Ishikawa (cell line): Measurements from ENCODE around the gene PRSS38.

Experiments
- CEBPB ChIP-seq: IDR thresholded peaks from 2 replicates; pipeline ENCODE4 v1.6.1; 2012
- CREB1 ChIP-seq: IDR thresholded peaks from 2 replicates; pipeline ENCODE4 v1.6.1; 2012; ENCODE audit warnings: low read depth
- EGR1 ChIP-seq: IDR thresholded peaks from 2 replicates; pipeline ENCODE4 v1.6.1; 2012
- EP300 ChIP-seq: IDR thresholded peaks from 2 replicates; pipeline ENCODE4 v1.6.1; 2012; ENCODE audit warnings: borderline replicate concordance
- FOXM1 ChIP-seq: IDR thresholded peaks from 2 replicates; pipeline ENCODE4 v1.6.1; 2012; ENCODE audit warnings: low read depth, borderline replicate concordance
- NFIC ChIP-seq: IDR thresholded peaks from 2 replicates; pipeline ENCODE4 v1.6.1; 2012
- RAD21 ChIP-seq: IDR thresholded peaks from 2 replicates; pipeline ENCODE4 v1.6.1; 2012; ENCODE audit warnings: low read depth
- TAF1 ChIP-seq: IDR thresholded peaks from 2 replicates; pipeline ENCODE4 v1.6.1; 2012; ENCODE audit warnings: low read depth, mild to moderate bottlenecking
- TCF12 ChIP-seq: IDR thresholded peaks from 2 replicates; pipeline ENCODE4 v1.6.1; 2012; ENCODE audit warnings: low read depth
- TEAD4 ChIP-seq: IDR thresholded peaks from 2 replicates; pipeline ENCODE4 v1.6.1; 2012
- YY1 ChIP-seq: IDR thresholded peaks from 2 replicates; pipeline ENCODE4 v1.6.1; 2012; ENCODE audit warnings: low read depth
- ZBTB7A ChIP-seq: IDR thresholded peaks from 2 replicates; pipeline ENCODE4 v1.6.1; 2012; ENCODE audit warnings: low read depth
- TF ChIP-seq, protein P1 (sequence below): IDR thresholded peaks from 2 replicates; pipeline ENCODE4 v1.6.1; 2012
- TF ChIP-seq, protein P2 (sequence below): IDR thresholded peaks from 2 replicates; pipeline ENCODE4 v1.6.1; 2012
- TF ChIP-seq, protein P3 (sequence below): IDR thresholded peaks from 2 replicates; pipeline ENCODE4 v1.6.1; 2012; ENCODE audit warnings: low read depth, mild to moderate bottlenecking

The PRSS38 gene

DNA sequence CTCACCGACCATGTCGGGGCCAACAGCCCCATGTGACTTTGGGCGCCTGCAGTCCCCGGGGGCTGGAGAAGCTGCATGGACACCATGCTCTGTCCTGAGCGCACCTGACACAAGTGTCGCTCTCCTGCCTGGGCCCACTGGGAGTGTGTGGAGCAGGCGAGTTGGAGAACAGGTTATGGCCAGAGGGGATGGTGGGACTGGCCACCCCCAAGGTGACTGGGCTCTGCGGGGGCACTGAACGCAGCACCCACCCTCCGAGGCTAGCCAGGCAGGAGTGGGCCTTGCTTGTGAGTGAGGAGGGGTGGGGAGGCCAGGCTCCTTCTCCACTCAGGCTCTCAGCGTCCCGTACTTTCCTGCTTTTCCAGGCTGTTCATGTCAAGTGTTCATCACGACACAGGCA is 44.7 kb upstream of the PRSS38 start:
- no peak for TF ChIP-seq TEAD4
- TF ChIP-seq, protein P1, sequence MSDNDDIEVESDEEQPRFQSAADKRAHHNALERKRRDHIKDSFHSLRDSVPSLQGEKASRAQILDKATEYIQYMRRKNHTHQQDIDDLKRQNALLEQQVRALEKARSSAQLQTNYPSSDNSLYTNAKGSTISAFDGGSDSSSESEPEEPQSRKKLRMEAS: no peak
- TF ChIP-seq CREB1: no peak
- TF ChIP-seq EGR1: no peak
- TF ChIP-seq, protein P2, sequence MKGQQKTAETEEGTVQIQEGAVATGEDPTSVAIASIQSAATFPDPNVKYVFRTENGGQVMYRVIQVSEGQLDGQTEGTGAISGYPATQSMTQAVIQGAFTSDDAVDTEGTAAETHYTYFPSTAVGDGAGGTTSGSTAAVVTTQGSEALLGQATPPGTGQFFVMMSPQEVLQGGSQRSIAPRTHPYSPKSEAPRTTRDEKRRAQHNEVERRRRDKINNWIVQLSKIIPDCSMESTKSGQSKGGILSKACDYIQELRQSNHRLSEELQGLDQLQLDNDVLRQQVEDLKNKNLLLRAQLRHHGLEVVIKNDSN: no peak
- TF ChIP-seq FOXM1: no peak

DNA sequence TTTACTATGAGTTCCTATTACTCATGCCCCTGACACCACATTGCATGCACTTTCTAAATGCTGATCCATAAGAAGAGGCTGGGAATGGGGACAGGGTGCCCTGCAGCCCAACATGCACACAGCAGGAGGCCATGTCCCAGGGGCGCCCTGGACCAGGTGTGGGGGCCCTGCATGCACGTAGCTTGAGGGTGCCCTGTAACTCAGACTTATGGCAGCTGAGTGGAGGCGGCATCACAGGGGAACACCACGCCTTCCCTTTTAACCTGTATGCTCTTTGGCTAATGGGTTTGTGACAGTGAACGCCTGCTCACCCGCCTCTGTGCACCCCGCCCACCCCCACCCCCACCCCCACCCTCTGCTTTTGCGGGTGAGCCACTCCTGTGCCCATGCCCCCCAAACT is 44.1 kb upstream of the PRSS38 start:
- TF ChIP-seq FOXM1 (no peak), EP300 (no peak), ZBTB7A (no peak), YY1 (no peak), EGR1 (no peak), TEAD4 (no peak), RAD21 (no peak), CREB1 (no peak), TAF1 (no peak), CEBPB (no peak), NFIC (no peak), TCF12 (no peak)
- TF ChIP-seq, protein P1: no peak
- TF ChIP-seq, protein P2: no peak
- TF ChIP-seq, protein P3, sequence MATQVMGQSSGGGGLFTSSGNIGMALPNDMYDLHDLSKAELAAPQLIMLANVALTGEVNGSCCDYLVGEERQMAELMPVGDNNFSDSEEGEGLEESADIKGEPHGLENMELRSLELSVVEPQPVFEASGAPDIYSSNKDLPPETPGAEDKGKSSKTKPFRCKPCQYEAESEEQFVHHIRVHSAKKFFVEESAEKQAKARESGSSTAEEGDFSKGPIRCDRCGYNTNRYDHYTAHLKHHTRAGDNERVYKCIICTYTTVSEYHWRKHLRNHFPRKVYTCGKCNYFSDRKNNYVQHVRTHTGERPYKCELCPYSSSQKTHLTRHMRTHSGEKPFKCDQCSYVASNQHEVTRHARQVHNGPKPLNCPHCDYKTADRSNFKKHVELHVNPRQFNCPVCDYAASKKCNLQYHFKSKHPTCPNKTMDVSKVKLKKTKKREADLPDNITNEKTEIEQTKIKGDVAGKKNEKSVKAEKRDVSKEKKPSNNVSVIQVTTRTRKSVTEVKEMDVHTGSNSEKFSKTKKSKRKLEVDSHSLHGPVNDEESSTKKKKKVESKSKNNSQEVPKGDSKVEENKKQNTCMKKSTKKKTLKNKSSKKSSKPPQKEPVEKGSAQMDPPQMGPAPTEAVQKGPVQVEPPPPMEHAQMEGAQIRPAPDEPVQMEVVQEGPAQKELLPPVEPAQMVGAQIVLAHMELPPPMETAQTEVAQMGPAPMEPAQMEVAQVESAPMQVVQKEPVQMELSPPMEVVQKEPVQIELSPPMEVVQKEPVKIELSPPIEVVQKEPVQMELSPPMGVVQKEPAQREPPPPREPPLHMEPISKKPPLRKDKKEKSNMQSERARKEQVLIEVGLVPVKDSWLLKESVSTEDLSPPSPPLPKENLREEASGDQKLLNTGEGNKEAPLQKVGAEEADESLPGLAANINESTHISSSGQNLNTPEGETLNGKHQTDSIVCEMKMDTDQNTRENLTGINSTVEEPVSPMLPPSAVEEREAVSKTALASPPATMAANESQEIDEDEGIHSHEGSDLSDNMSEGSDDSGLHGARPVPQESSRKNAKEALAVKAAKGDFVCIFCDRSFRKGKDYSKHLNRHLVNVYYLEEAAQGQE: no peak

DNA sequence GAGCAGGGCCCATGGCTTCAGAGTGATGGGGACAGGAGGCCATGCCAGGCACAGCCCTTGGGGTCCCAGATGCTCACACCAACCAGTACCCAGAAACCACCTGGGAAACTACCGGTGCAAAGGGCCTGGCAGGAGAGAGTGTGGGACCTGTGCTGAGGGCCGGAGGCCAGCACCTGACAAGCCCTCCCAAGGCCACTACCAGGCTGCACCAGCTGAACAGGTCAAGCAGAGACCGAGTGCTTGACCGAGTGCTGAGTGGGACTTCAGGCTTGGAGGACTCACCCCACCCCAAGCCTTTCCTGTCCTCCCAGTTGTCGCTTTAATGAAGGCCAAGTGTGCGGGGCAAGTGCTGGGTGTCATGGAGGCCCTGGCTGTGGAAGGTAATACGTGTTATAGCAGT is 43.7 kb upstream of the PRSS38 start:
- no peak for TF ChIP-seq RAD21
- TF ChIP-seq, protein P2: no peak
- no peak for TF ChIP-seq FOXM1

DNA sequence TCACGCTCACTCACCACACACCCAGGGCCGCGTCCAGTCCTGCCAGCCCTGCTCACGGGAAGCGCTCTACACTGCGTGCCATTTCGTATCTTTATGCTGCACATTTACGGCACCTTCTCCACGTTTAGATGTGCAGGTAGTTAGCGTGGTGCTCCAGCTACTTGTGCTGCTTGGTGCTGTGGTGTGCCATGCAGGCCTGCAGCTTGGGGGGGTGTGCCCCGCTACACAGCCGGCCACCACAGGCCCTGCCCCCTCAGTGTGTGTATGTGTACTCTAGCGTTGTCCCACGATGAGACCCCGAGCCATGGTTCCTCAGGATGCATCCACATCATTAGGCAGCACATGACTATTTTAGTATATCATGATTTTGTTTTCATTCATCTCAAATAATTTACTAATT is 41.9 kb upstream of the PRSS38 start:
- TF ChIP-seq CREB1: no peak
- TF ChIP-seq RAD21: no peak
- no peak for TF ChIP-seq TAF1
- TF ChIP-seq NFIC: no peak
- no peak for TF ChIP-seq ZBTB7A
- TF ChIP-seq, protein P2: no peak
- TF ChIP-seq TCF12: no peak
- TF ChIP-seq TEAD4: no peak
- no peak for TF ChIP-seq CEBPB
- TF ChIP-seq, protein P3: no peak
- TF ChIP-seq, protein P1: no peak
- no peak for TF ChIP-seq YY1
- no peak for TF ChIP-seq EP300

DNA sequence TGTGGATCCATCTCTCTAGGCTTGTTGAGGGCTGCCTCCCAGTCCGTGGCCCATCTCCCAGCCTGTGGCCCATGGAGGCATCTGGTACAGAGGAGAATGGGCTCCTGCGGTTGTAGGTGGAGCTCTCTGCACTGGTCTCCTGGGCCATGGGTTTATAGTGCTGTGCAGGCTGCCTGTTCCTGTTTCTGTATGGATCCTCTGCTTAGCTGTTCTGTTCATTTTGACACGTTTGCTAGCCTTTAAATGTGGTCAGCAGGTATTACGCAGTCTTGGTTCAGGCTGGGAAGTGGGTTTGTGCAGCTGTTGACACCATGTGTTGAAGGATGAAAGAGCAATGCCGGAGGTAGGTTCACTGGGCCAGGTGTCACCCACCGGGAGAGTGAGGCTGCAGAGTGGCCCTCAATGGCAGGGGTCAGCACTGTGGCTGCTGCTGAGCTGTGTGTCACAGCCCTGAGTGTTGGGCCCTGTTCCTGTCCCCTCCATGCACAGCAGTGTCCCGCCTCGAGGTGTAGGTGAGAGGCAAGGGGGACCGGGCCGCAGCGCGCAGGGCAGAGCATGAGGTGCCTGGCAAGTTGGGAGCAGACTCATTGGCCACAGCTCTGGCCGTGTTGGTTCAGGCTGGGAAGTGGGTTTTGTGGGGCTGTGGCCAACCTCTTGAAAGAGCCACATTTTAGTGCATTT is 41.3 kb upstream of the PRSS38 start:
- TF ChIP-seq, protein P2: no peak
